IMR-90 (cell line): ENCODE results near the gene ELMO1. TPM values are rescaled to one million over a fixed set of nuclear protein-coding genes. Genes with fewer than 3 reads are reported as not detected.

Experiments used
- ATAC-seq: fragments of 200-7000 bp; cut with Tn5 transposase; 2 replicates; pipeline ENCODE4 v1.9.1; 2020; ENCODE audit warnings: low read depth, mild to moderate bottlenecking, moderate library complexity
- BruUV-seq: library from RNA; stranded (reverse); fragments of 400-500 nt; replicated peaks from 2 replicates; lab custom pipeline; 2021; lab: Mats Ljungman, UMichigan
- CTCF ChIA-PET: fragments of 300-600 bp; formaldehyde crosslinking; extraction: SDS; loops from one replicate; lab custom pipeline; 2021; ENCODE audit warnings: antibody characterized with exemption; lab: Yijun Ruan, JAX
- POLR2A ChIA-PET: fragments of 300-600 bp; sonication (Branson Sonifier 250); formaldehyde crosslinking; loops from one replicate; lab custom pipeline; 2022; ENCODE audit warnings: antibody characterized with exemption; ENCODE audit not compliant: unreplicated experiment; lab: Charles Lee
- DNase-seq: peaks from one replicate; pipeline ENCODE4 v3.0.0; 2013
- H2AFZ ChIP-seq: replicated peaks from 2 replicates; pipeline ENCODE3; 2013; ENCODE audit warnings: low read length, mild to moderate bottlenecking; ENCODE audit not compliant: poor library complexity
- H2AK5ac ChIP-seq: 2 replicates; pipeline ENCODE4 v1.6.1; 2013; ENCODE audit warnings: low read depth, low read length, inconsistent platforms
- H2AK9ac ChIP-seq: replicated peaks from 2 replicates; pipeline ENCODE3; 2013; ENCODE audit warnings: mild to moderate bottlenecking, low read depth, low read length, moderate library complexity; ENCODE audit not compliant: poor library complexity
- H2BK120ac ChIP-seq: 2 replicates; pipeline ENCODE4 v1.6.1; 2013; ENCODE audit warnings: low read depth, low read length, inconsistent platforms
- H2BK15ac ChIP-seq: 3 replicates; pipeline ENCODE4 v1.6.1; 2013; ENCODE audit warnings: low read depth, low read length, inconsistent platforms
- H2BK20ac ChIP-seq: 2 replicates; pipeline ENCODE4 v1.6.1; 2013; ENCODE audit warnings: low read depth, mild to moderate bottlenecking, inconsistent platforms, low read length, moderate library complexity
- H2BK5ac ChIP-seq: 2 replicates; pipeline ENCODE4 v1.6.1; 2013; ENCODE audit warnings: mild to moderate bottlenecking, low read depth, low read length, inconsistent platforms; ENCODE audit not compliant: poor library complexity, severe bottlenecking
- H3K14ac ChIP-seq: replicated peaks from 2 replicates; pipeline ENCODE4 v1.6.1; 2013; ENCODE audit warnings: low read depth, low read length, inconsistent platforms
- H3K18ac ChIP-seq: 2 replicates; pipeline ENCODE4 v1.6.1; 2013; ENCODE audit warnings: low read depth, low read length, control low read depth
- H3K23ac ChIP-seq: 2 replicates; pipeline ENCODE4 v1.6.1; 2013; ENCODE audit warnings: low read depth, low read length, inconsistent platforms
- H3K27ac ChIP-seq: 2 replicates; pipeline ENCODE4 v1.5.1; 2013; ENCODE audit warnings: mild to moderate bottlenecking, control low read depth, low read length; ENCODE audit not compliant: insufficient read depth
- H3K27me3 ChIP-seq: 2 replicates; pipeline ENCODE4 v1.6.1; 2013; ENCODE audit warnings: low read length; ENCODE audit not compliant: control insufficient read depth, insufficient read depth
- H3K36me3 ChIP-seq: 2 replicates; pipeline ENCODE4 v1.6.1; 2013; ENCODE audit warnings: low read length, mixed read lengths; ENCODE audit not compliant: control insufficient read depth, insufficient read depth
- H3K4ac ChIP-seq: 2 replicates; pipeline ENCODE4 v1.6.1; 2013; ENCODE audit warnings: low read depth, low read length, inconsistent platforms
- H3K4me1 ChIP-seq: 2 replicates; pipeline ENCODE4 v1.6.1; 2013; ENCODE audit warnings: low read length, mixed read lengths; ENCODE audit not compliant: control insufficient read depth, insufficient read depth
- H3K4me2 ChIP-seq: 2 replicates; pipeline ENCODE4 v1.6.1; 2013; ENCODE audit warnings: low read depth, mild to moderate bottlenecking, control low read depth, low read length, moderate library complexity
- H3K4me3 ChIP-seq: 2 replicates; pipeline ENCODE4 v1.5.1; 2013; ENCODE audit warnings: low read depth, mild to moderate bottlenecking, control low read depth, low read length, moderate library complexity; ENCODE audit not compliant: insufficient read depth
- H3K56ac ChIP-seq: 2 replicates; pipeline ENCODE4 v1.6.1; 2013; ENCODE audit warnings: low read length, inconsistent platforms; ENCODE audit not compliant: insufficient read depth; ENCODE audit errors: extremely low read depth
- H3K79me1 ChIP-seq, 2 experiments: 2 replicates each; pipeline ENCODE4 v1.6.1; 2013; ENCODE audit warnings: low read length in 2 of 2, inconsistent platforms in 1 of 2, low read depth in 1 of 2
- H3K9ac ChIP-seq: 2 replicates; pipeline ENCODE4 v1.6.1; 2013; ENCODE audit warnings: low read depth, low read length, control low read depth
- H3K9me1 ChIP-seq: 2 replicates; pipeline ENCODE4 v1.6.1; 2013; ENCODE audit warnings: low read length, inconsistent platforms; ENCODE audit not compliant: insufficient read depth
- H3K9me3 ChIP-seq: 2 replicates; pipeline ENCODE4 v1.6.1; 2013; ENCODE audit warnings: low read length; ENCODE audit not compliant: control insufficient read depth, insufficient read depth
- H4K20me1 ChIP-seq: 2 replicates; pipeline ENCODE4 v1.6.1; 2013; ENCODE audit warnings: low read length, inconsistent platforms; ENCODE audit not compliant: insufficient read depth
- H4K5ac ChIP-seq: 2 replicates; pipeline ENCODE4 v1.6.1; 2013; ENCODE audit warnings: mild to moderate bottlenecking, low read depth, low read length, control low read depth
- H4K8ac ChIP-seq, 2 experiments: 2 replicates each; pipeline ENCODE4 v1.6.1; 2013; ENCODE audit warnings: low read depth in 2 of 2, low read length in 2 of 2, control low read depth in 1 of 2, inconsistent platforms in 1 of 2
- H4K91ac ChIP-seq: 2 replicates; pipeline ENCODE4 v1.6.1; 2013; ENCODE audit warnings: low read depth, low read length, inconsistent platforms; ENCODE audit not compliant: insufficient read depth
- BHLHE40 ChIP-seq: fragments of 150-350 bp; IDR thresholded peaks from 2 replicates; pipeline ENCODE4 v1.6.1; 2016; ENCODE audit warnings: mild to moderate bottlenecking, low read depth, low read length
- CEBPB ChIP-seq: IDR thresholded peaks from 2 replicates; pipeline ENCODE4 v1.6.1; 2012; ENCODE audit warnings: low read depth, low read length, improper control_type of control experiment
- CHD1 ChIP-seq: IDR thresholded peaks from 2 replicates; pipeline ENCODE4 v1.6.1; 2012; ENCODE audit warnings: low read depth, low read length, improper control_type of control experiment
- FOS ChIP-seq: fragments of 150-350 bp; IDR thresholded peaks from 2 replicates; pipeline ENCODE4 v1.6.1; 2016; ENCODE audit warnings: low read depth, low read length
- MAFK ChIP-seq: IDR thresholded peaks from 2 replicates; pipeline ENCODE4 v1.6.1; 2012; ENCODE audit warnings: low read depth, low read length, improper control_type of control experiment
- MAZ ChIP-seq: IDR thresholded peaks from 2 replicates; pipeline ENCODE4 v1.6.1; 2012; ENCODE audit warnings: low read depth, mild to moderate bottlenecking, low read length, improper control_type of control experiment, moderate library complexity, borderline replicate concordance
- MXI1 ChIP-seq: IDR thresholded peaks from 2 replicates; pipeline ENCODE4 v1.6.1; 2012; ENCODE audit warnings: low read depth, mild to moderate bottlenecking, low read length, moderate library complexity, borderline replicate concordance
- NFE2L2 ChIP-seq: fragments of 150-350 bp; IDR thresholded peaks from 2 replicates; pipeline ENCODE4 v1.6.1; 2016; ENCODE audit warnings: low read depth, mild to moderate bottlenecking, low read length
- POLR2A ChIP-seq: IDR thresholded peaks from 2 replicates; pipeline ENCODE4 v1.6.1; 2012; ENCODE audit warnings: mild to moderate bottlenecking, low read depth, low read length
- RAD21 ChIP-seq: IDR thresholded peaks from 2 replicates; pipeline ENCODE4 v1.6.1; 2012; ENCODE audit warnings: low read length, improper control_type of control experiment
- RCOR1 ChIP-seq: IDR thresholded peaks from 2 replicates; pipeline ENCODE4 v1.6.1; 2012; ENCODE audit warnings: mild to moderate bottlenecking, low read length, improper control_type of control experiment; ENCODE audit not compliant: insufficient replicate concordance
- RFX5 ChIP-seq: IDR thresholded peaks from 2 replicates; pipeline ENCODE4 v1.8.0; 2012; ENCODE audit warnings: low read depth, mild to moderate bottlenecking, low read length, moderate library complexity
- SMC3 ChIP-seq: fragments of 150-350 bp; IDR thresholded peaks from 2 replicates; pipeline ENCODE4 v1.6.1; 2016; ENCODE audit warnings: low read depth, mild to moderate bottlenecking, antibody characterized with exemption, low read length, moderate library complexity
- WGBS, 2 experiments: methylation state at CpG; one replicate each; pipeline versions ENCODE4 v1.1.5 to v1.1.7; 2013; ENCODE audit warnings: missing lambda C conversion rate in 2 of 2; ENCODE audit not compliant: insufficient read length in 1 of 2; ENCODE audit errors: extremely low coverage in 2 of 2; 5-methylcytosine and 5-hydroxymethylcytosine counted together
- dilution Hi-C: fragments of 300-500 bp; cut with HindIII; formaldehyde crosslinking; loops from one replicate; pipeline ENCODE4 v1.14.3; 2018; ENCODE audit warnings: low sequenced_read_pairs; ENCODE audit not compliant: unreplicated experiment
- in situ Hi-C: fragments of 300-500 bp; cut with MboI; formaldehyde crosslinking; loops from 3 replicates; pipeline ENCODE4 v1.14.3; 2019; ENCODE audit warnings: low sequenced_read_pairs, inconsistent platforms, mixed read lengths
- intact Hi-C: fragments of 100-400 bp; cut with micrococcal nuclease; formaldehyde crosslinking; loops from 2 replicates; pipeline ENCODE4 v1.10.0; 2022
- polyA plus RNA-seq, 3 experiments: library from polyadenylated mRNA; depleted of rRNA; stranded (reverse); fragments of >200 nt; gene quantifications; 2 replicates each; pipeline ENCODE4 v1.2.3, GENCODE V29; 2012; ENCODE audit warnings: low replicate concordance in 1 of 3
- total RNA-seq: library from RNA; depleted of rRNA; stranded (reverse); fragments of >200 nt; gene quantifications from 2 replicates; pipeline ENCODE4 v1.2.3, GENCODE V29; 2012
- TF ChIP-seq, protein P1 (sequence below): fragments of 150-350 bp; IDR thresholded peaks from 2 replicates; pipeline ENCODE4 v1.6.1; 2016; ENCODE audit warnings: low read depth, mild to moderate bottlenecking, low read length, moderate library complexity, borderline replicate concordance
- TF ChIP-seq, protein P2 (sequence below): conservative IDR thresholded peaks from 2 replicates; pipeline ENCODE4 v1.5.1; 2012; ENCODE audit warnings: mild to moderate bottlenecking, low read depth, low read length, improper control_type of control experiment

The ELMO1 gene
- total and polyA plus RNA-seq, 2 of the 4 experiments (the other 2 are of a cell fraction) = 0.03 TPM; not detected in 1

GRCh38 chr7:37480041-37481031 is 31.7 kb upstream of the ELMO1 start:
- Histone ChIP-seq H3K56ac (no peak overlapping the region), H2BK15ac (no peak overlapping the region), H2AK9ac (no peak overlapping the region), H2AFZ (no peak overlapping the region), H3K79me1 (no peaks in the 10 kb centered on the region), H3K18ac (no peak overlapping the region), H2BK5ac (no peak overlapping the region), H3K4me2 (no peak overlapping the region), H3K14ac (no peak overlapping the region), H2AK5ac (no peak overlapping the region), H4K8ac (no peak overlapping the region), H4K91ac (no peak overlapping the region), H4K20me1 (no peaks in the 10 kb centered on the region), H3K9me3 (peaks cover 7% of the 10 kb centered on the region), H3K4ac (no peak overlapping the region), H2BK120ac (no peak overlapping the region), H3K27ac (no peak overlapping the region), H2BK20ac (no peak overlapping the region), H3K27me3 (no peaks in the 10 kb centered on the region), H3K23ac (no peak overlapping the region), H3K4me3 (no peak overlapping the region), H3K36me3 (no peaks in the 10 kb centered on the region), H3K9me1 (no peaks in the 10 kb centered on the region), H3K9ac (no peak overlapping the region), H3K4me1 (no peaks in the 10 kb centered on the region), H4K5ac (no peak overlapping the region)
- DNase-seq (no peak), ATAC-seq (no peak)
- 0% methylated on average over 1 of the region's 11 CpGs; no CpG with 5 or more reads in 1 of the 2 experiments for WGBS, 2 experiments
- POLR2A ChIA-PET = no interaction called here
- CTCF ChIA-PET = no interaction called here
- BruUV-seq = no TSS peak
- intact Hi-C loops (no loop called here), dilution Hi-C loops (no loop called here), in situ Hi-C loops (no loop called here)
- no peak for TF ChIP-seq FOS
- no peak for TF ChIP-seq MAZ
- TF ChIP-seq CEBPB = no peak
- no peak for TF ChIP-seq RFX5
- TF ChIP-seq, protein P1, sequence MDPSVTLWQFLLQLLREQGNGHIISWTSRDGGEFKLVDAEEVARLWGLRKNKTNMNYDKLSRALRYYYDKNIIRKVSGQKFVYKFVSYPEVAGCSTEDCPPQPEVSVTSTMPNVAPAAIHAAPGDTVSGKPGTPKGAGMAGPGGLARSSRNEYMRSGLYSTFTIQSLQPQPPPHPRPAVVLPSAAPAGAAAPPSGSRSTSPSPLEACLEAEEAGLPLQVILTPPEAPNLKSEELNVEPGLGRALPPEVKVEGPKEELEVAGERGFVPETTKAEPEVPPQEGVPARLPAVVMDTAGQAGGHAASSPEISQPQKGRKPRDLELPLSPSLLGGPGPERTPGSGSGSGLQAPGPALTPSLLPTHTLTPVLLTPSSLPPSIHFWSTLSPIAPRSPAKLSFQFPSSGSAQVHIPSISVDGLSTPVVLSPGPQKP = no peak
- no peak for TF ChIP-seq MXI1
- no peak for TF ChIP-seq MAFK
- no peak for TF ChIP-seq CHD1
- TF ChIP-seq NFE2L2 = no peak
- no peak for TF ChIP-seq RCOR1
- TF ChIP-seq SMC3 = no peak
- no peak for TF ChIP-seq RAD21
- TF ChIP-seq, protein P2, sequence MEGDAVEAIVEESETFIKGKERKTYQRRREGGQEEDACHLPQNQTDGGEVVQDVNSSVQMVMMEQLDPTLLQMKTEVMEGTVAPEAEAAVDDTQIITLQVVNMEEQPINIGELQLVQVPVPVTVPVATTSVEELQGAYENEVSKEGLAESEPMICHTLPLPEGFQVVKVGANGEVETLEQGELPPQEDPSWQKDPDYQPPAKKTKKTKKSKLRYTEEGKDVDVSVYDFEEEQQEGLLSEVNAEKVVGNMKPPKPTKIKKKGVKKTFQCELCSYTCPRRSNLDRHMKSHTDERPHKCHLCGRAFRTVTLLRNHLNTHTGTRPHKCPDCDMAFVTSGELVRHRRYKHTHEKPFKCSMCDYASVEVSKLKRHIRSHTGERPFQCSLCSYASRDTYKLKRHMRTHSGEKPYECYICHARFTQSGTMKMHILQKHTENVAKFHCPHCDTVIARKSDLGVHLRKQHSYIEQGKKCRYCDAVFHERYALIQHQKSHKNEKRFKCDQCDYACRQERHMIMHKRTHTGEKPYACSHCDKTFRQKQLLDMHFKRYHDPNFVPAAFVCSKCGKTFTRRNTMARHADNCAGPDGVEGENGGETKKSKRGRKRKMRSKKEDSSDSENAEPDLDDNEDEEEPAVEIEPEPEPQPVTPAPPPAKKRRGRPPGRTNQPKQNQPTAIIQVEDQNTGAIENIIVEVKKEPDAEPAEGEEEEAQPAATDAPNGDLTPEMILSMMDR = no peak
- TF ChIP-seq POLR2A = no peak
- TF ChIP-seq BHLHE40 = no peak
